GM12872 (cell line): ENCODE data around the gene OR7G2.

Source experiments
- TF ChIP-seq, protein P1 (sequence below): IDR thresholded peaks from 3 replicates; pipeline ENCODE4 v1.5.1; 2011; ENCODE audit warnings: low read depth, mild to moderate bottlenecking, low read length, moderate library complexity; ENCODE audit not compliant: insufficient read depth

Gene OR7G2

DNA sequence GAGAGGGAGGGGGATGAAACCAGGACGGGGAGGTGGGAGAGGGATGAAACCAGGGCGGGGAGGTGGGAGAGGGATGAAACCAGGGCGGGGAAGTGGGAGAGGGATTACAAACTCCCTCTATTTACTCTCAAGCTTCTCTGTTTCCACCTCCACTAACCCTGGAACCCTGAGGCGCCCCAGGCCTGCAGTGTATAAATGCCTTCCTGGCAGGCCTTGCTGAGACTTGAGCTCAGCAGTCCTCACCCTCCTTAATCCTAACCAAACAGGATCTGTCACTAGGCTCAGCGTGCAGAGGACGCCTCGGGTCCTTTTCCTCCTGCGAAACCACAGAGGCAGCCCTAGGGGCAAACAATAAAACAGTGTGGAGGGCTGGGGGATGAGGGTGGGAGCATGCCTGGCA, 52.5 kb downstream of the OR7G2 start:
- TF ChIP-seq, protein P1, sequence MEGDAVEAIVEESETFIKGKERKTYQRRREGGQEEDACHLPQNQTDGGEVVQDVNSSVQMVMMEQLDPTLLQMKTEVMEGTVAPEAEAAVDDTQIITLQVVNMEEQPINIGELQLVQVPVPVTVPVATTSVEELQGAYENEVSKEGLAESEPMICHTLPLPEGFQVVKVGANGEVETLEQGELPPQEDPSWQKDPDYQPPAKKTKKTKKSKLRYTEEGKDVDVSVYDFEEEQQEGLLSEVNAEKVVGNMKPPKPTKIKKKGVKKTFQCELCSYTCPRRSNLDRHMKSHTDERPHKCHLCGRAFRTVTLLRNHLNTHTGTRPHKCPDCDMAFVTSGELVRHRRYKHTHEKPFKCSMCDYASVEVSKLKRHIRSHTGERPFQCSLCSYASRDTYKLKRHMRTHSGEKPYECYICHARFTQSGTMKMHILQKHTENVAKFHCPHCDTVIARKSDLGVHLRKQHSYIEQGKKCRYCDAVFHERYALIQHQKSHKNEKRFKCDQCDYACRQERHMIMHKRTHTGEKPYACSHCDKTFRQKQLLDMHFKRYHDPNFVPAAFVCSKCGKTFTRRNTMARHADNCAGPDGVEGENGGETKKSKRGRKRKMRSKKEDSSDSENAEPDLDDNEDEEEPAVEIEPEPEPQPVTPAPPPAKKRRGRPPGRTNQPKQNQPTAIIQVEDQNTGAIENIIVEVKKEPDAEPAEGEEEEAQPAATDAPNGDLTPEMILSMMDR = no peak

GRCh38 chr19:9054207-9054606, 53.1 kb downstream of the OR7G2 start:
- TF ChIP-seq, protein P1 = no peak

DNA sequence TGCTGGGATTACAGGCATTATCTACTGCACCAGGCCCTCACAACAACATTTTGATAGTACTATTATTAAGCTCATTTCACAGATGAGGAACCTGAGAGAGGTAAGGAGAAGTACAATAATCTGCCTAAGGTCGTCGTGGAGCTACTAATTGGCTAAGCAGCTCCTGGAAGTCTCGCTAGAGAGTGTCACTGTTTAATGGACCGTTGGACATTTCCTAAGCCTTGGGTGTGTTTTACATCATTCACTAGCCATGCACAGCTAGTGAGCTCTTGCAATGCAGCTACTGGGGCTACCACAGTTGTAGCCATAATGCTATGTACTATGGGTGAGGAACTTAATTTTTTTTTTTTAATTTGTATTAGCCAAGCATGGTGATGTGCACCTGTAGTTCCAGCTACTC, 54.4 kb downstream of the OR7G2 start:
- TF ChIP-seq, protein P1 = no peak
